Esophagus (tissue), 2 donors: Measurements from ENCODE around the gene ADGRG2. TPM values are rescaled to one million over a fixed set of nuclear protein-coding genes. Genes with fewer than 3 reads are reported as not detected.

Experiments
- H3K27ac ChIP-seq, 2 donors: one replicate each; pipeline ENCODE4 v1.5.1; 2013; ENCODE audit warnings: low read depth in 2 of 2, mild to moderate bottlenecking in 2 of 2, inconsistent platforms in 1 of 2, low read length in 1 of 2, moderate library complexity in 1 of 2
- H3K27me3 ChIP-seq, 2 donors: one replicate each; pipeline ENCODE4 v1.6.1; 2013; ENCODE audit warnings: low read length in 2 of 2, control low read depth in 1 of 2, mild to moderate bottlenecking in 1 of 2; ENCODE audit not compliant: insufficient read depth in 2 of 2, control insufficient read depth in 1 of 2
- H3K36me3 ChIP-seq, 2 donors: one replicate each; pipeline ENCODE4 v1.6.1; 2013; ENCODE audit warnings: low read length in 1 of 2; ENCODE audit not compliant: control insufficient read depth in 2 of 2, insufficient read depth in 2 of 2
- H3K4me1 ChIP-seq, 2 donors: one replicate each; pipeline ENCODE4 v1.6.1; 2013; ENCODE audit warnings: low read length in 1 of 2; ENCODE audit not compliant: control insufficient read depth in 2 of 2, insufficient read depth in 2 of 2
- H3K4me3 ChIP-seq, 2 donors: one replicate each; pipeline ENCODE4 v1.5.1; 2013; ENCODE audit warnings: low read length in 2 of 2, mild to moderate bottlenecking in 2 of 2, low read depth in 1 of 2, moderate library complexity in 1 of 2
- H3K9me3 ChIP-seq, 2 donors: one replicate each; pipeline ENCODE4 v1.6.1; 2013; ENCODE audit warnings: mild to moderate bottlenecking in 2 of 2, low read depth in 1 of 2, low read length in 1 of 2, moderate library complexity in 1 of 2; ENCODE audit not compliant: control insufficient read depth in 2 of 2, insufficient read depth in 1 of 2
- WGBS, 2 donors: extraction: QIAGEN DNeasy Blood & Tissue Kit; methylation state at CpG; one replicate each; pipeline ENCODE4 v1.1.7; 2013; 5-methylcytosine and 5-hydroxymethylcytosine counted together
- polyA plus RNA-seq, 2 donors: library from polyadenylated mRNA; stranded (reverse); fragments of 200-250 nt; gene quantifications; one replicate each; pipeline ENCODE4 v1.2.3, GENCODE V29; 2013
- donor health status: healthy with polysubstance abuse.
- donor health status: Bipolar disorder and iron deficiency.

The ADGRG2 gene
- polyA plus RNA-seq, 2 donors, result 0.14 to 0.29 TPM

- Histone ChIP-seq H3K4me1 (no peaks in the 10 kb centered on the region), H3K27ac (no peak overlapping the region), H3K4me3 (no peak overlapping the region), H3K27me3 (no peaks in the 10 kb centered on the region), H3K36me3 (no peaks in the 10 kb centered on the region), H3K9me3 (no peaks in the 10 kb centered on the region)
- WGBS, 2 donors, result 75 to 80% methylated on average over 8 of the region's 8 CpGs
Measured at GRCh38 chrX:19063030-19063429, 59.2 kb downstream of the ADGRG2 start.

- H3K4me3 ChIP-seq, result no peak overlapping the region
- H3K4me1 ChIP-seq, result no peaks in the 10 kb centered on the region
- no peaks in the 10 kb centered on the region for H3K27me3 ChIP-seq
- no peak overlapping the region for H3K27ac ChIP-seq
- WGBS, 2 donors, result 86 to 94% methylated on average over 6 of the region's 6 CpGs
- no peaks in the 10 kb centered on the region for H3K9me3 ChIP-seq
- H3K36me3 ChIP-seq, result no peaks in the 10 kb centered on the region
Measured at GRCh38 chrX:19059067-19059466, 63.2 kb downstream of the ADGRG2 start.

GRCh38 chrX:19057856-19058255 lies 64.4 kb downstream of the ADGRG2 start:
- H3K9me3 ChIP-seq, result no peaks in the 10 kb centered on the region
- no peak overlapping the region for H3K4me3 ChIP-seq
- no peaks in the 10 kb centered on the region for H3K36me3 ChIP-seq
- no peak overlapping the region for H3K27ac ChIP-seq
- no peaks in the 10 kb centered on the region for H3K4me1 ChIP-seq
- WGBS, 2 donors, result 56 to 61% methylated on average over 2 of the region's 2 CpGs
- H3K27me3 ChIP-seq, result no peaks in the 10 kb centered on the region

- H3K36me3 ChIP-seq, result no peaks in the 10 kb centered on the region
Measured at GRCh38 chrX:19049110-19049509, 73.2 kb downstream of the ADGRG2 start.

GRCh38 chrX:19046343-19047215 lies 75.7 kb downstream of the ADGRG2 start:
- 69 to 71% methylated on average over 8 of the region's 8 CpGs for WGBS, 2 donors
- Histone ChIP-seq H3K4me3 (no peak overlapping the region), H3K27ac (no peak overlapping the region), H3K27me3 (no peaks in the 10 kb centered on the region), H3K9me3 (no peaks in the 10 kb centered on the region), H3K36me3 (no peaks in the 10 kb centered on the region), H3K4me1 (no peaks in the 10 kb centered on the region)

More at GRCh38 chrX:19049110-19049509, 73.2 kb downstream of the ADGRG2 start:
- no peaks in the 10 kb centered on the region for H3K9me3 ChIP-seq
- H3K4me3 ChIP-seq, result no peak overlapping the region
- H3K27ac ChIP-seq, result no peak overlapping the region
- 81 to 89% methylated on average over 5 of the region's 5 CpGs for WGBS, 2 donors
- H3K27me3 ChIP-seq, result no peaks in the 10 kb centered on the region
- H3K4me1 ChIP-seq, result no peaks in the 10 kb centered on the region

GRCh38 chrX:19040373-19040772 lies 81.9 kb downstream of the ADGRG2 start:
- H3K36me3 ChIP-seq, result no peaks in the 10 kb centered on the region
- no peak overlapping the region for H3K4me3 ChIP-seq
- H3K27me3 ChIP-seq, result no peaks in the 10 kb centered on the region
- H3K9me3 ChIP-seq, result no peaks in the 10 kb centered on the region
- H3K27ac ChIP-seq, result no peak overlapping the region
- no peaks in the 10 kb centered on the region for H3K4me1 ChIP-seq
- 18 to 37% methylated on average over 3 of the region's 3 CpGs for WGBS, 2 donors

GRCh38 chrX:19034025-19034424 lies 88.2 kb downstream of the ADGRG2 start:
- WGBS, 2 donors, result 60 to 67% methylated on average over 6 of the region's 6 CpGs

GRCh38 chrX:19030805-19031204 lies 91.5 kb downstream of the ADGRG2 start:
- Histone ChIP-seq H3K27ac (no peak overlapping the region), H3K4me1 (no peaks in the 10 kb centered on the region), H3K4me3 (no peak overlapping the region), H3K36me3 (no peaks in the 10 kb centered on the region), H3K9me3 (no peaks in the 10 kb centered on the region), H3K27me3 (no peaks in the 10 kb centered on the region)
- 52 to 58% methylated on average over 3 of the region's 3 CpGs for WGBS, 2 donors

More at GRCh38 chrX:19034025-19034424, 88.2 kb downstream of the ADGRG2 start:
- Histone ChIP-seq H3K9me3 (no peaks in the 10 kb centered on the region), H3K4me3 (no peak overlapping the region), H3K27ac (no peak overlapping the region), H3K27me3 (no peaks in the 10 kb centered on the region), H3K4me1 (no peaks in the 10 kb centered on the region), H3K36me3 (no peaks in the 10 kb centered on the region)

GRCh38 chrX:19028560-19028959 lies 93.7 kb downstream of the ADGRG2 start:
- H3K27me3 ChIP-seq, result no peaks in the 10 kb centered on the region
- WGBS, 2 donors, result 83 to 92% methylated on average over 6 of the region's 6 CpGs
- H3K36me3 ChIP-seq, result no peaks in the 10 kb centered on the region
- H3K4me3 ChIP-seq, result no peak overlapping the region
- no peaks in the 10 kb centered on the region for H3K9me3 ChIP-seq
- no peaks in the 10 kb centered on the region for H3K4me1 ChIP-seq
- H3K27ac ChIP-seq, result no peak overlapping the region

GRCh38 chrX:19024366-19024765 lies 97.9 kb downstream of the ADGRG2 start:
- H3K36me3 ChIP-seq, result no peaks in the 10 kb centered on the region
- no peaks in the 10 kb centered on the region for H3K27me3 ChIP-seq
- H3K4me1 ChIP-seq, result no peaks in the 10 kb centered on the region
- 74 to 87% methylated on average over 4 of the region's 4 CpGs for WGBS, 2 donors
- H3K4me3 ChIP-seq, result no peak overlapping the region
- no peak overlapping the region for H3K27ac ChIP-seq
- H3K9me3 ChIP-seq, result no peaks in the 10 kb centered on the region
